Subcutaneous adipose tissue (tissue), 4 donors: ENCODE data around the gene TAF1A. TPM values are rescaled to one million over a fixed set of nuclear protein-coding genes. Genes with fewer than 3 reads are reported as not detected.

Source experiments
- CTCF ChIP-seq: fragments of 450-650 bp; IDR thresholded peaks from one replicate; pipeline ENCODE4 v1.5.1; 2016; ENCODE audit warnings: low read depth, mild to moderate bottlenecking, control low read depth, antibody characterized with exemption, moderate library complexity
- total RNA-seq, 4 donors: library from RNA; depleted of rRNA; stranded (reverse); fragments of >200 nt; gene quantifications; one replicate each; pipeline ENCODE4 v1.1.0, GENCODE V29; 2016

The TAF1A gene
- total RNA-seq, 4 donors from 2014 or later = 5.1 to 8.9 (median 7.3) TPM

DNA sequence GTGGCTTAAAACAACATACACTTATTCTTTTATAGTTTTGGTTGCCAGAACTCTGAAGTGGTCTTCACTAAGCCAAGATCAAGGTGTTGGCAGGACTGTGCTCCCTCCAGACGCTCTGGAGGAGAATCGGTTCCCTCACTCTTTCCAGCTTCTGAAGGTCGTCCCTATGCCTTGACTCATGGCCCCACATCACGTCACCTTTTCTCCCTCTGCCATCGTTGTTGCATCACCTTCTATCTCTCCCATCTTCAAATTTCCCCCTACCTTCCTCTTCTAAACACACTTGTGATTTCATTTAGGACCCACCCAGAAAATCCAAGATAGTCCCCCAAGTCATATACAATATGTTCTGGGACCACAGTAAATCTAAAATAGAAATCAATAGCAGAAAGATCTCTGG is 54.3 kb downstream of the TAF1A start:
- TF ChIP-seq CTCF = no peak

- no peak for TF ChIP-seq CTCF
These were observed 58.9 kb downstream of the TAF1A start for GRCh38 chr1:222530852-222531251.

DNA sequence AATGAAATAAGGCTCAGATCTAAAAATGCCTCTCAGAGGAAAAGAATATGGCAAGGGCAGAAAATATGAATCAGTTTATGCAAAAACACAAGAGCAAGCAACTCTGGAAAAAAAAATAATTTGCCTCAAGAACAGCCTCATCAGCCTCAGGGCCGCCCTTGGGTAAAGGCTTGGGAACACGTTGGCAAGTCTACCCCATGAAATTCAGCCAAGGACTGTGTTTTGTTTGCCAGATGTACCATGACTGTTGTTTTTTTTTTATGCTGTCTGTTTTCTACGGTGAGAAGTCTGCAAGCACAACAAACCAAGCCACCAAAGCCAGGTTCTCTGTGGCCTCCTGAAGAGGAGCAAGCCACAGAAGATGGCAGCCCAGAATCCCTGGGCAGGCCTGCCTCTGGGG is 59.8 kb downstream of the TAF1A start:
- no peak for TF ChIP-seq CTCF

DNA sequence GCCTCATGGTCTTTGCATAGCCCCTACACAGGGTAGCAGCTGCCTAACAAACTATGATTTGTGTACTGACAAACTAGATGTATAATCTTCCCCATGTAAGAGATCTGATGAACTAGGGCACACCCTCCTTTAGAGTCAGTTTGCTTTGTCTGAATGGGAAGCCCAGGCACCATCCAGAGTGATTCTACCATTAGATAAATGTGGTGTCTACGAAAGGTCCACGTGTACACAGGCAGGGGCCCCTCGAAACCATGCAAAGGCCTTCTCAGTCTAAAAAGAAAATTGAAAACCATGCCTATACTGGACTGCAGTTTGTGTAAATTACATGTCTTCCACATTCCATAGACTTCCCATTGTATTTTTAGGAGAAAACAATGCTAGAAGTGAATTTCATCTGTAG is 60.6 kb downstream of the TAF1A start:
- TF ChIP-seq CTCF = no peak

- TF ChIP-seq CTCF = no peak
These were observed 63.8 kb downstream of the TAF1A start for GRCh38 chr1:222525951-222526350.

DNA sequence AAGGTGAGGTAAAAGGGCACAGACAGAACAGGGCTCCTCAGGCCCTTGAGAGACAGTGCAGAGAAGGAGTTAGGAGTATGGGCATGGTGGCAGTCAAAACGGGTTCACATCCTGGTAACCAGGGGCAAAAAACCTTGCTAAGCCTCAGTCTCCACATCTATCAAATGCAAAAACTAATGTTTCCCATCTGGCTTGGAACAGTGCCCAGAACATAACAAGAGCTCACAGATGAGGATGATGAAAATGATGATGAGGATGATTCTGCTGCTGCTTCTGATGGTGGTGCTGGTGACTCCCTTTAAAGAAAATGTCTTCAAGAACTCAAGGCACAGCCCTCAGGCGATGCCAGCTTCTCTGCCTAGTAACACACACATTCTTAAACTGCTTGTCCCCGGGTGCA is 65.9 kb downstream of the TAF1A start:
- no peak for TF ChIP-seq CTCF

DNA sequence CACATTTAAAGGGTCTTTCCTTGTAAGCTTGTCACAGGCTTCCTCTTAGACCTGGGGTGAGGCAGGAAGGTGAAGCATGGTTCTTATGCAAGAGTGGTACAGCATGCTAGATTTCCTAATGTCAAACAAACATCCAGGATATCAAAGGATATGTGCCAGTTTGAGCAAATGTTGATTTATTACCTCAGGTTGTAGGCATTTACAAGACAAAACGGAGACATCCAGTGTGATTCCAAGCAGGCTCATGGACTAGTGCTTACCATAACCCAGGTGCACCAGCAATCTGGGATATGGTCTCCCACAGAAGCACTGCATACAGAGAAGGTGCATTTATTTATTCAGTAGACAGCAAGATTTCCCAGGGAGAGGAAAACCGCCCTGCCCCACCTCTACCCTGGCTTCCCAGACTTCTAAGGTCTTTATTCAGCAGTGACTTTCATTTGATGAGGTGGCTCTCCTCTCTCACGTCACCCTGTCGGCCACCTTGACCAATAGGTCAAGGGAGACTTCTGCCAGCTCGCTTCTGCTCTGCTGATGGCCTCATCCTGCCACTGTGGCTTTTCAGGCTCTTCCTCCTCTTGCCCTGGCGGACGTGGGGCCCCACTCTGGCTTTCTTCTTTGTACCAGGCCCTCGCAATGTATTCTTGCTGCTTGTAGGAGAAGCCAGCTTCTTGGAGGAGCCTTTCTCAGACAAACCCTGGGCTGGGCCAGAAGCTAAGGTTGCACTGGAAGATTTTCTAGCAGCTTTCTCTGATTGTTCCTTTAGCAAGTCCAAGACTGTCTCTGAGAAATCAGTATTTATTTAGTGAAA is 67.4 kb downstream of the TAF1A start:
- TF ChIP-seq CTCF = no peak
